Activated naive CD4-positive, alpha-beta T cell treated with anti-CD3 and anti-CD28 coated beads, Interleukin-2, amount 50 U/mL, for 72 hours (primary cell): ENCODE data around the gene SV2C. TPM values are rescaled to one million over a fixed set of nuclear protein-coding genes. Genes with fewer than 3 reads are reported as not detected.
A peak's percentile ranks its signal among the peaks of the same experiment; 100 is the strongest.
"Not testable (repeated sequence)": the region's sequence is repeated elsewhere in the genome, so short reads cannot be mapped to it uniquely, and the experiment has no call there.

ENCODE experiments used
- ATAC-seq, 2 donors: fragments of 150-1000 bp; cut with Tn5 transposase; 2 replicates each; pipeline ENCODE4 v1.10.0; 2021; ENCODE audit warnings: mild to moderate bottlenecking in 2 of 2, moderate library complexity in 2 of 2
- DNase-seq, 2 donors: peaks; one replicate each; pipeline ENCODE4 v3.0.0; 2021 to 2022; ENCODE audit warnings: low spot score in 2 of 2
- H3K27ac Mint-ChIP-seq, 2 donors: one replicate each; pipeline ENCODE4 v1.8.0; 2022; ENCODE audit warnings: mild to moderate bottlenecking in 2 of 2, mixed read lengths in 2 of 2
- H3K36me3 Mint-ChIP-seq, 2 donors: one replicate each; pipeline ENCODE4 v1.8.0; 2022; ENCODE audit warnings: mixed read lengths in 2 of 2
- H3K9me3 Mint-ChIP-seq, 2 donors: one replicate each; pipeline ENCODE4 v1.8.0; 2022; ENCODE audit warnings: mixed read lengths in 2 of 2
- total RNA-seq, 2 donors: library from RNA; stranded (reverse); gene quantifications; one replicate each; pipeline ENCODE4 v1.2.3, GENCODE V29; 2022

The SV2C gene
- total RNA-seq, 2 donors from 2014 or later = 0.88 TPM; not detected in 1

DNA sequence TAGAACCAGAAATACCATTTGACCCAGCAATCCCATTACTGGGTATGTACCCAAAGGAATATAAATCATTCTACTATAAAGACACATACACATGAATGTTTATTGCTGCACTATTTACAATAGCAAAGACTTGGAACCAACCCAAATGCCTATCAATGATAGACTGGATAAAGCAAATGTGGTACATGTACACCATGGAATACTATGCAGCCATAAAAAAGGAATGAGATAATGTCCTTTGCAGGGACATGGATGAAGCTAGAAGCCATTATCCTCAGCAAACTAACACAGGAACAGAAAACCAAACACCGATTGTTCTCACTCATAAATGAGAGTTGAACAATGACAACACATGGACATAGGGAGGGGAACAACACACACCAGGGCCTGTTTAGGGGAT lies 240.3 kb downstream of the SV2C start:
- not testable (repeated sequence) for H3K9me3 Mint-ChIP-seq, ATAC-seq, H3K27ac Mint-ChIP-seq, DNase-seq
- peaks cover 0 to 13% of the 10 kb centered on the region in 2 donors for H3K36me3 Mint-ChIP-seq

DNA sequence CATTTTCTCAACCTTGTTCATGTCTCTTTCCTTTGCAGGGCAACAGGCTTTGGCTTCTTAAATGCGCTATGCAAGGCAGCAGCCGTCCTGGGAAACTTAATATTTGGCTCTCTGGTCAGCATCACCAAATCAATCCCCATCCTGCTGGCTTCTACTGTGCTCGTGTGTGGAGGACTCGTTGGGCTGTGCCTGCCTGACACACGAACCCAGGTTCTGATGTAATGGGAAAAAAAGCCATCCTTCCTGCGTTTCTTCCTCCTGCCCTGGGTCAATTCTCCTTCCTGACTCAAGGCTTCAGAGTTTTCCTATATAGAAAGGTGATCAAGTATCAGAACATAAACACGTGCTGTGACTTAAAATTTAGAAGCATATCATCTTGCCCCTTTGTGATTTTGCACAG lies 242.1 kb downstream of the SV2C start:
- Mint-ChIP-seq H3K27ac (peak overlapping the region; percentile 1 to 56), H3K9me3 (peaks cover 3 to 6% of the 10 kb centered on the region in 2 donors), H3K36me3 (peaks cover 0 to 13% of the 10 kb centered on the region in 2 donors)
- no peak for DNase-seq
- ATAC-seq = no peak

DNA sequence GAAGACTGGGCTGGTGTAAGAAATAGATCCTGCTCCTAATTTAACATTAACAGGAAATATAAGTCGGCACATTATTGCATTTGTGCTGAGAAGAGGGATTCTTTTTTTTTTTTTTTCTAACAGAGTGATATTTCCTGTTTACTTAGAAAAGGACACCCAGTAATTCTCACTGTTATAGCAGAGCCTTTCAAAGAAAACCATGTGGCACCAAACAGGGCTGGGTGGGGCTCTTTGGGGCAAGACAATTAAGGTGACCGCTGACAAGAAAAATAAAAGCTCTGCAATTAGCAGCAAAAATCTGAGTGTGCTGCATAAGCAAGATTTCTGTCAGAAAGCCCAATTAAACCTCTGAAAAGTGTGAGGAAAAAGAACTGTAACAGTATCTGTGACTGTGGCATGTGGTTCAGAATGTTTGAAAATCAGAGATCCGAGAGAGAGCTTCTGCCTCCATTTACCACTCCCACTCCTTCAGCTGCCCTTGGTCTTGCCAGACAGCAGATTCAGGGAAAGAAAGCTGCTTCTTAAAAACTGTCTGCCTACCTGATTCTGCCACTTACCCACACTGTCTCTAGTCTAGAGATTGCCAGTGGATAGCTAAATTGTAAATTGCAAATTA lies 242.8 kb downstream of the SV2C start:
- peak overlapping the region; percentile 56 to 72 for H3K27ac Mint-ChIP-seq
- DNase-seq = no peak

DNA sequence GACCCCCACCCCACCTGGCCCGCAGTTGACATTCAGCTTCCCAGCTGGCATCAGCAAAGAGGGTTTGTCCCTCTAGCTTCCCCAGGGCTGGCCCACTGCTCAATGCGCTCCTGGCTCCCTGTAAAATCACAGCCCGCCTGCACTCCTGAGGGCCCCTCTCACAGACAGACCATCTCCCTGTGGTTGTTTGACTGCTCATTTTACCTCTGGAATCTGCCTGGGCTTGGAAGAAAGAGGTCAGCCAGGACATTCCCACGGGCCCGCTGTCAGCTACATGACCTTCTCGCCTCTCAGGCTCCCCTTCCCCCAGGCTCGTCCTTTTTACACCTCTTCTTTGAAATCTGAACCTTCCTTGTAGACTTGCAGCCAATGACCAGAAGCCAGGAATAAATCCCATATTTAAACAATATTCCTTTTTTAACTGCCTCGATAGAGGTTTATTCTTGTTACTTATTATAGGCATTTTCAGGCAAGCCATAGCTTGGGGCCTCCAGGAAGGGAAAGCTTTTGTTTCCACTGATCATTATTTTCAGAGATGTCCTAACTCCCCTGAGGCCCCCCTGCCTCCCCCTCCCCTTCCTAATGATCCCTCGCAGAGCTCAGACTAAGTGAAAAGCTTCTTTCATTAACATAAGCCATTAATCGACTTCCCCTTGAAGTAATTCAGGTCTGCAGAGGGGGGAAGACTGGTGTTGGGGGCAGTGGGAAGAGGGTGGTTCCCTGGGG lies 243.6 kb downstream of the SV2C start:
- Mint-ChIP-seq H3K36me3 (peaks cover 0 to 13% of the 10 kb centered on the region in 2 donors), H3K9me3 (peaks cover 3 to 6% of the 10 kb centered on the region in 2 donors), H3K27ac (peak overlapping the region; percentile 56 to 90)
- DNase-seq (no peak), ATAC-seq (no peak)

More for the DNA sequence above, 242.8 kb downstream of the SV2C start:
- peaks cover 3 to 6% of the 10 kb centered on the region in 2 donors for H3K9me3 Mint-ChIP-seq
- peaks cover 0 to 13% of the 10 kb centered on the region in 2 donors for H3K36me3 Mint-ChIP-seq
- peak; percentile 33 to 58 for ATAC-seq

DNA sequence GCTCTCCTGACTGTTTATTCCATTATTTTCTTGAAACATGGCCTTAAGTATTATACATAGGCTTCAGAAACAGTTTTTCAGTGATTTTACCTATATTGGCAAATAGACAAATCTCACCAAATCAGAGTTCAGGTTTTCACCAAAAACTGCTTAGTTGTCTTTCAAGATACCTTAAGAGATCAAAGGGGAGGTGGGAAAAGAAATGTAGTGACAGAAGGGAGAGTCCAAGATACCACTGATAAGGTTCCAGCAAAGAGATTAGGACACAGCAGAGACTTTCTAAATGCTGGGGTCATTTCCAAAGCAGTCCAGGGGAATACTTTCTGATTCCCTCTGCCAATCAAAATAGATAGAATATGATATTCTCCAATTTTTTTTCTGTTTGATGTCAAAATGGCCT lies 246.2 kb downstream of the SV2C start:
- Mint-ChIP-seq H3K9me3 (no peaks in the 10 kb centered on the region), H3K36me3 (no peaks in the 10 kb centered on the region), H3K27ac (no peak overlapping the region)
- ATAC-seq (no peak), DNase-seq (no peak)

DNA sequence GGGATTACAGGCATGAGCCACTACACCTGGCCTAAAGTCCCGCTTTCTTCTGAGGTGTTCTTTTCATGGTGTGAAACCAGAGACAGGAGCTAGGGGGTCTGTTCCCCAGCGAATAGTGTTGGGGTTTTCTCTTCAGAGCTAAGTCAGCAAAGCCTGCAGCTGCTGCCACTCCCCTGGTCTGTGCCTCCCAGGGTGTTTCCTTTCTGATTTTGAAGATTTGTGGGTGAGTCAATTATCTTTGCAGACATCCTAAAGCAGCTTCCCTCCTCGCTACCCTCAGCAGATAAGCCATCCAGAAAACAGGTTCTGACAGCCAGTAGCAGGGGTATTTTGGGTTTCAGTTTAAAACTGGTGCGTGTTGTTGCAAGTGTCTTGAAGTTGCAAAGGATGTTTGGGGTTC lies 247.9 kb downstream of the SV2C start:
- H3K36me3 Mint-ChIP-seq = no peaks in the 10 kb centered on the region
- peak; percentile 45 to 51 for ATAC-seq
- H3K9me3 Mint-ChIP-seq = no peaks in the 10 kb centered on the region
- peak overlapping the region; percentile 13 to 59 for H3K27ac Mint-ChIP-seq
- DNase-seq = no peak

DNA sequence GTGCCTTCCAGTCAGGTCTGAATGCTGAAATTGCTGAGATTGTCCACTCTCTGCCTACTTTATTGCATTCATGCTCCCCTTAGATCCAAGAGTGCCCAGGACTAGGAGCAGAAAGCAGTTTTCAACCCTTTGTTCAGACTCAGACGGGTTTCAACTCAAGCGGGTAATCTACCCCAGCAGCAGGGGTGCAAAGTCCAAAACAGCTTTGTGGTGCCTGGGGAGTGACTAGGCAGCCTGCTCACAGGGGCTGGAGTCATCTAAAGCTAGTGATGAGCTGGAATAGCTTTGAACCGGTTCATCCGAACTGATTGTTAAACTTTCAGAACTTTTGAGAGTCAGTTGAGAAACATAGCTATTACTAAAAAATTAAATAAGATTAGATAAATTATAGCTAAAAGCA lies 248.9 kb downstream of the SV2C start:
- Mint-ChIP-seq H3K9me3 (no peaks in the 10 kb centered on the region), H3K36me3 (no peaks in the 10 kb centered on the region), H3K27ac (no peak overlapping the region)
- DNase-seq (no peak), ATAC-seq (no peak)

DNA sequence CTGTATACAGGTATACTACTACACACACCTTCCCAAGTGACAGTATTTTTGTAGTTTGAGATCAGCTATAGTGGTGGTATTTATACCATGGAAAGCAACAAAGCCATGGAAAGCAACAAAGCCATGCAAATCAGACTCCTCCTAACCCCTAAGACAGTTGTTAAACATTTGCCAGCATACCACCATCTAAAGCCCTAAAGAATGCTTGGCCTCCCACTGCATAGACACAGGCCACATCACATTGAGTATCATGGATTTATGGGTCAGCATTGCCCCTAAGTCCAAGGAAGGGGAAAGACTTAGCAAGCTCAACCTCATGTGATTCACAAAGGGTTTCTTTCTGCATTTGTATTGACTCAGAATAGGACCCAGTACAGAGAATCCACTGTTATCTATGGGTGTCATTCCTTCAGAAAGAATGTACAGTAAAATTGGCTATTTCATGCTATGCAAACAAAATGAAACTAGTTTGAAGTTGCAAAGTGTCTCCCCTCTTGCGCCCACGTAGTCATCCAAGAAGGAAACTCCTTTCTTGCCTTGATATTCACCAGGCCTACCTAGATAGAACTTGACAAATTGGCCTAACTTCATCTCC lies 249.5 kb downstream of the SV2C start:
- H3K36me3 Mint-ChIP-seq = no peaks in the 10 kb centered on the region

DNA sequence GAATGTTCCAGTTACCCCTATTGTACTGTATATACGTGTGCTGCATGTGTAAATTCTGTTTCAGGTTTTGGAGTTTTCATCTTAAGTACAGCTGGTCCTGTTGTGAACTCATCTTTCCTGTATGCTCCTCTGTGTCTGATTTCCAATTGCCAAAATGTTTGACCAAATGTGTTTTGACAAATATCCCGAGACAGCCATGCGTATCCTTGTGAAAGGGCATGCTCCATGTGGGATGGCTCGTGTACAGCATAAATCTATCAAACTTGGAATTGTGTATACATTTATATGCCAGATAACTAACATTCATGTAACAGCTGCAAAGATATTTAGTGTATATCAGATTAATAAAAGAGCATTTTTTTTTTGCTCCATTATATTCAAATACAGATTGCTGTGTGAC lies 250.4 kb downstream of the SV2C start:
- no peaks in the 10 kb centered on the region for H3K36me3 Mint-ChIP-seq
- ATAC-seq (no peak), DNase-seq (no peak)
- no peak overlapping the region for H3K27ac Mint-ChIP-seq
- H3K9me3 Mint-ChIP-seq = no peaks in the 10 kb centered on the region

More for the DNA sequence above, 249.5 kb downstream of the SV2C start:
- Mint-ChIP-seq H3K9me3 (no peaks in the 10 kb centered on the region), H3K27ac (no peak overlapping the region)
- ATAC-seq = peak; percentile 83 to 87
- no peak for DNase-seq

DNA sequence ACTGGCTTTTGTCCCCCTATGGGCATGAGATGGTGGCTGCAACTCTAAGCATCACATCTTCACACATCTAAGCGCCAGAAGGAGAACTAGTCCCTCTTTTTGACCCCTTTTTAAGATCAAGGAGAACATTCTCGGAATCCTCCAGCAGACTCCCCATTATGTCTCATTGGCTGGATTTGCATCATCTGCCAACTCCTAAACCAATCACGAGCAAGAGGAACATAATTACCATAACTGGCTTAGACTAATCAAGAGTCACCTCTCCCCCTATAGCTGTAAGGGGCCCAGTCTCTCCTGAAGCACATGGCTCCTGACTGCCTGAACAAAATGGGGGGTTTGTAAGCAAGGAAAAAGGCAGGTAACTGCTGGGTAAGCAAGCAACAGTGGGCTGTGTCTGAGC lies 251.4 kb downstream of the SV2C start:
- ATAC-seq (no peak), DNase-seq (no peak)
- no peak overlapping the region for H3K27ac Mint-ChIP-seq

DNA sequence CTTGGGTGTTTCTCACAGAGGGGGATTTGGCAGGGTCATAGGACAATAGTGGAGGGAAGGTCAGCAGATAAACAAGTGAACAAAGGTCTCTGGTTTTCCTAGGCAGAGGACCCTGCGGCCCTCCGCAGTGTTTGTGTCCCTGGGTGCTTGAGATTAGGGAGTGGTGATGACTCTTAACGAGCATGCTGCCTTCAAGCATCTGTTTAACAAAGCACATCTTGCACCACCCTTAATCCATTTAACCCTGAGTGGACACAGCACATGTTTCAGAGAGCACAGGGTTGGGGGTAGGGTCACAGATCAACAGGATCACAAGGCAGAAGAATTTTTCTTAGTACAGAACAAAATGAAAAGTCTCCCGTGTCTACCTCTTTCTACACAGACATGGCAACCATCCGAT lies 252.3 kb downstream of the SV2C start:
- not testable (repeated sequence) for H3K9me3 Mint-ChIP-seq, ATAC-seq, H3K27ac Mint-ChIP-seq, H3K36me3 Mint-ChIP-seq, DNase-seq

More for the DNA sequence above, 251.4 kb downstream of the SV2C start:
- no peaks in the 10 kb centered on the region for H3K9me3 Mint-ChIP-seq
- no peaks in the 10 kb centered on the region for H3K36me3 Mint-ChIP-seq

DNA sequence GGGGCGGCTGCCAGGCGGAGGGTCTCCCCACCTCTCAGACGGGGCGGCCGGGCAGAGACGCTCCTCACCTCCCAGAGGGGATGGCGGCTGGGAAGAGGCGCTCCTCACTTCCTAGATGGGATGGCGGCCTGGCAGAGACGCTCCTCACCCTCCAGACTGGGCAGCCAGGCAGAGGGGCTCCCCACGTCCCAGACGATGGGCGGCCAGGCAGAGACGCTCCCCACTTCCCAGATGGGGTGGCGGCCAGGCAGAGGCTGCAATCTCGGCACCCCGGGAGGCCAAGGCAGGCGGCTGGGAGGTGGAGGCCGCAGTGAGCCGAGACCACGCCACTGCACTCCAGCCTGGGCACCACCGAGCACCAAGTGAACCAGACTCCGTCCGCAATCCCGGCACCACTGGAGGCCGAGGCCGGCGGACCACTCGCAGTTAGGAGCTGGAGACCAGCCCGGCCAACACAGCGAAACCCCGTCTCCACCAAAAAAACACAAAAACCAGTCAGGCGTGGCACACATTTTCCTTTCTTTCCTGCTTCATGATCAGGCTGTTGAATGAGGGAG lies 253.1 kb downstream of the SV2C start:
- H3K27ac Mint-ChIP-seq, ATAC-seq, H3K9me3 Mint-ChIP-seq, DNase-seq, H3K36me3 Mint-ChIP-seq: not testable (repeated sequence)

DNA sequence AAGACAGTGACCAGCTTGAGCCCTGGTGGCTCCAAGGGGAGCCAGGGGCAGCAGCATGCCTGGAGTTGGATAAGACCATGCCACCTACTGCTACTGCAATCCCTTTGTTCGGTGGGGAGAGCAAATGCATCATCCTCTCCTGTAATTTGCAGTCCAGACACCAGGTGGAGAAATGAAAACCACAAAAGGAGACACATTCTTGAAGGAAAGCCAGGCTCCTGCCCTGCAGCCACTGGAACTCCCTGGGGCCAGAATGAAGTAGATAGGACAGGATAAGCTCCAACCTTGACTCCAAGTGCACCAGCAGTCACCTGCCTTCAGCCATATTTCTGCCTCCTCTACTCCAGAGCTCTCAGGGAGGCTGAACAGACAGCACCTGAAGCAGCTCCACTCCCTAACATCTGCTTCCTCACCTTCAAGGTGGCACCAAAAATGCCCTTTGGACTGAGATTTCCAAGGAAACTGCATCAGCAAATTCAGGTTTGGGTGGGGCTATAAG lies 254.8 kb downstream of the SV2C start:
- Mint-ChIP-seq H3K27ac (no peak overlapping the region), H3K9me3 (no peaks in the 10 kb centered on the region), H3K36me3 (no peaks in the 10 kb centered on the region)
- ATAC-seq = peak; percentile 63
- peak in 1 of 2 donors; percentile 33 for DNase-seq

DNA sequence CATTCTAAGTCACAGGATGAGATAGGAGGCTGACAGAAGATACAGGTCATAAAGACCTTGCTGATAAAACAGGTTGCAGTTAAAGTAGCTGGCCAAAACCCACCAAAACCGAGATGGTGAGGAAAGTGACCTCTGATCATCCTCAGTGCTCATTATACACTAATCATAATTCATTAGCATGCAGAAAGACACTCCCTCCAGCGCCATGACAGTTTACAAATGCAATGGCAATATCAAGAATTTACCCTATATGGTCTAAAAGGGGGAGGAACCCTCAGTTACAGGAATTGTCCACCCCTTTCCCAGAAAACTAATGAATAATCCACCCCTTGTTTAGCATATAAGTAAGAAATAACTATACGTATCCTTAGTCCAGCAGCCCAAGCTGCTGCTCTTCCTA lies 256.7 kb downstream of the SV2C start:
- Mint-ChIP-seq H3K9me3 (no peaks in the 10 kb centered on the region), H3K27ac (no peak overlapping the region), H3K36me3 (no peaks in the 10 kb centered on the region)
- DNase-seq (no peak), ATAC-seq (no peak)

DNA sequence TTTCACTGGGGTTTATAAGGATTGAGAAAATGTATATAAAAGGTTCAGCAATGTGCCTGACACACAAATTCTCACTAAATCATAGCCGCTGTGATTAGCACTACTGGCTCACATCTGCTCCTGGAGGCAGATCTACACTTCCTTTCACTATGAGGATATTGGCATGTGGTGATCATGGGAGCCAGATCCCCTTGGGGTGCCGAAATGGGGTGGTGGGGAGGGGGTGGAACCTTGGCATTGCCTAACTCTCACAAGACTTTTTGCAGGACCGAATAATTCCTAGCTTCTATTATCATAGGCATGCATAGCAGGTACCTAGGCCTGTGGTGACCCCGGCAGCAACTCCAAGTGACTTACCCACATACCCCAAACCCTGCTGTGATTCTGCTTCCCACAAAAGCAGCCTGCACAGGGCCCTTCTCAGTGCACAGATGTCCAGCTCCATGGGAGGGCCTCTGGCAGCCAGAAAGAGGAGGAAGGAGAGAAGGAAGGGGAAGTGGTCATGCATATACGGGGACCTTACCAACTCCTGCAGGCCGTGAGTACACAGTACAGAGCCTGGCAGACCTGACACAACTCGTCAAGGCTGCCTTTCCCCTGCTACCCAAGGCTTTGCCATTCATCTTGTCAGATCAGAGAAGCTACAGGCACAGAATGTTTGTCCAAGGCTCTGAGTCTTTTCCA lies 258.6 kb downstream of the SV2C start:
- no peak overlapping the region for H3K27ac Mint-ChIP-seq
- H3K9me3 Mint-ChIP-seq = no peaks in the 10 kb centered on the region
- ATAC-seq (no peak), DNase-seq (no peak)
- no peaks in the 10 kb centered on the region for H3K36me3 Mint-ChIP-seq

DNA sequence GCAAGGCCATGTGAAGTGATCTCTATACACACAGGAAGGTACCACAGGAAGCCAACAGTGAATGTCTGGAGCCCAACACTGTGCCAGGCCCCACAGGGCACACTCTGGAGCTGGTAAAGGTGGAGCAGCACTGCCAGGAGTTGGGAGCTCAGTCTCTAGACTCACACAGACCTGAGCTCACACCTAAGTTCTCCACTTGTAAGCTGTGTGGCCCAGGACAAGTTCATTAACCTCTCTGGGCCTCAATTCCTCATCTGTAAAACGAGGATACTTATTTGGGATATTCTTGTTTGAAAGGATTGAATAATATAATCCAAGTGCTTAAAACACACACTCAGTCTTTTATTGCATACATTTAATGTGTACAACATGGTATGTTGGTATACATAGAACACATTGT lies 259.3 kb downstream of the SV2C start:
- ATAC-seq (no peak), DNase-seq (no peak)
- H3K36me3 Mint-ChIP-seq = no peaks in the 10 kb centered on the region
- no peaks in the 10 kb centered on the region for H3K9me3 Mint-ChIP-seq
- H3K27ac Mint-ChIP-seq = no peak overlapping the region

DNA sequence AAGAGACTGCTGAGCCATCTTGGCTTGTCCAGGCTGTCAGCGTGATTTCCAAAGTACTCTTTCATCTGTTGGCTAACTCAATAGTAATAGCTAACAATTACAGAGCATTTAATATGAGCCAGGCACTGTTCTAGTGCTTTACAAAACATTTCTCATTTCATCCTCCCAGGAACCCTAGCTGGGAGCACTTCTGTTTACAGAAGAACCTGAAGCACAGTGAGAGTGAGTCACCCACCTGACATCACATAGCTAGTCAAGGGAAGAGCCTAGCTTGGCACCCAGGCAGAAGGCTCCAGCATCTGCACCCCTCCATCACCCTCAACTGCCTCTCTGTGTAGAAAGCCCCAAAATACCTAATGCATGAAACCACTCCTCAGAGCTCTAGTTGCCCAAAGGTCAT lies 262.4 kb downstream of the SV2C start:
- ATAC-seq = no peak
- H3K36me3 Mint-ChIP-seq = no peaks in the 10 kb centered on the region
- DNase-seq = no peak
- no peaks in the 10 kb centered on the region for H3K9me3 Mint-ChIP-seq
- H3K27ac Mint-ChIP-seq = no peak overlapping the region
